ENCODE results near the gene KASH5.

KASH5 gene

GRCh38 chr19:49415102-49415809 is 27.2 kb downstream of the KASH5 start:
- Histone ChIP-seq H3K27ac (ENCODE audit: extremely low read depth, low read depth, low read length) (no peak overlapping the region), H3K36me3 (ENCODE audit: control insufficient read depth in 2 of 2, insufficient read depth in 1 of 2, low read length in 2 of 2) (no peaks in the 10 kb centered on the region), H3K9me3 (ENCODE audit: control insufficient read depth, insufficient read depth, low read depth, low read length) (no peaks in the 10 kb centered on the region), H3K4me3 (ENCODE audit: low read depth, low read length) (no peak overlapping the region), H3K4me1 (ENCODE audit: control insufficient read depth, insufficient read depth, low read length) (no peaks in the 10 kb centered on the region)
- ChIA-PET POLR2A (interaction anchor here (1.1 kb wide), 1 partner anchor 38 kb away, joined by 3 read pairs; the partner anchor contains the start of gene ALDH16A1), CTCF (interaction anchor here (0.6 to 1.8 kb wide), 3 partner anchors 9 to 31 kb away, joined by 3 to 6 read pairs (median 4); no protein-coding TSS in a partner anchor)
- TF ChIP-seq ZIC2 (tag by site-specific recombination; IDR thresholded peaks at IDR 0.05) (peak; percentile 59), ZFHX2 (tag by site-specific recombination; conservative IDR thresholded peaks at IDR 0.05) (peak; percentile 99), SALL2 (tag by site-specific recombination; IDR thresholded peaks at IDR 0.05; ENCODE audit: borderline replicate concordance) (no peak), EGR2 (tag by site-specific recombination; IDR thresholded peaks at IDR 0.05; ENCODE audit: low read depth) (peak; percentile 98), GLIS1 (tag by site-specific recombination; IDR thresholded peaks at IDR 0.05) (peak; percentile 44), BCL11B (tag by site-specific recombination; IDR thresholded peaks at IDR 0.05; ENCODE audit: low read depth) (no peak), ZSCAN18 (tag by site-specific recombination; IDR thresholded peaks at IDR 0.05) (no peak), PRDM4 (tag by site-specific recombination; IDR thresholded peaks at IDR 0.05) (no peak)

GRCh38 chr19:49415810-49416200 is 27.8 kb downstream of the KASH5 start:
- H3K4me3 ChIP-seq (ENCODE audit: low read depth, low read length), result no peak overlapping the region
- ChIA-PET CTCF (interaction anchor here (0.6 to 1.8 kb wide), 4 partner anchors 9 to 341 kb away, joined by 3 to 6 read pairs (median 4); no protein-coding TSS in a partner anchor), POLR2A (interaction anchor here (1.1 kb wide), 1 partner anchor 38 kb away, joined by 3 read pairs; the partner anchor contains the start of gene ALDH16A1)
- no peaks in the 10 kb centered on the region for H3K4me1 ChIP-seq (ENCODE audit: control insufficient read depth, insufficient read depth, low read length)
- H3K9me3 ChIP-seq (ENCODE audit: control insufficient read depth, insufficient read depth, low read depth, low read length), result no peaks in the 10 kb centered on the region
- H3K27ac ChIP-seq (ENCODE audit: extremely low read depth, low read depth, low read length), result no peak overlapping the region
- no peaks in the 10 kb centered on the region for H3K36me3 ChIP-seq (ENCODE audit: control insufficient read depth in 2 of 2, insufficient read depth in 1 of 2, low read length in 2 of 2)
- TF ChIP-seq HOXC10 (CRISPR knock-in tag; IDR thresholded peaks at IDR 0.05), result no peak
- TF ChIP-seq GLI4 (tag by site-specific recombination; IDR thresholded peaks at IDR 0.05), result no peak
- no peak for TF ChIP-seq ZBTB26 (tag by site-specific recombination; optimal IDR thresholded peaks at IDR 0.05)
- no peak for TF ChIP-seq ZNF214 (tag by site-specific recombination; IDR thresholded peaks at IDR 0.05; ENCODE audit: borderline replicate concordance)
- no peak for TF ChIP-seq ZNF626 (tag by site-specific recombination; IDR thresholded peaks at IDR 0.05)
- no peak for TF ChIP-seq ZNF645 (tag by site-specific recombination; IDR thresholded peaks at IDR 0.05)
- no peak for TF ChIP-seq SALL2 (tag by site-specific recombination; IDR thresholded peaks at IDR 0.05; ENCODE audit: borderline replicate concordance)

All from HEK293 (cell line).